ENCODE measurements around the gene DOCK7.
"Not testable (repeated sequence)": the region's sequence is repeated elsewhere in the genome, so short reads cannot be mapped to it uniquely, and the experiment has no call there.

DOCK7 gene

DNA sequence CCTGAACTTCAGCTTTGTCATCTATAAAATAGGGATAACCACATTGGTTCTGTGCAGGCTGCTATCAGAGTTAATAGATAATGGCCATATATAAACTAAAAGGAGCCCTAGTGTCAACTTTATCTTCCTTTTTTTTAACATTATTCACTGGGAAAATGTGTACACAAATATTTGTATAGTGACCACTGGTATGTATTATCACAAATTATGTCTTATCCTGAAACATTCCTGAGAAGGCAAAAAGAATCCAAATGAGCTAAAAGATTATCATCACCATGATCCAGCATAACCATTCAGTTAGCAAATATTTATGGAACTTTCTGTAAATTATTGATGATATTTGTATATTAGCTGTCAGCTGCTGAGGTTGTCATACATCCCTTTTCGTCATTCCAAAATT, 74.3 kb downstream of the DOCK7 start:
- no peak for DNase-seq

DNA sequence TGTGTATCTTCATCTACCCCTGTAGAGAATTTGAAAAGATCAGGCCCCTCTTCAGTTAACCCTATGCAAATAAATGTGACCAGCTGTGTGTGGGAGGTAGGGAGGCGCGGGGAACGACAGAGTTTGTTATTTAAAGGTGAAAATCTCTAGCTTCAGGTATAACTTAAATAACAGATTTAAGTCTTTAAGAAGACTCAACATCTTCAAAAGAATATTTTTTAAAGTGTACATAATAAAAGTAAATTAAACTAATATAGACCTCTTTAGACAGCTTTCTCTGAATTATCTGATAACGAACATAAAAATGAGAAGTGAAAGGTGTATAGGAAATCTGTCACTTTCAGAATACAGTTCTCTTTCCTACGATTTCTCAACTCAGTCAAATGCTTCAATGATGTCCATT, 74.9 kb downstream of the DOCK7 start:
- DNase-seq, result no peak

DNA sequence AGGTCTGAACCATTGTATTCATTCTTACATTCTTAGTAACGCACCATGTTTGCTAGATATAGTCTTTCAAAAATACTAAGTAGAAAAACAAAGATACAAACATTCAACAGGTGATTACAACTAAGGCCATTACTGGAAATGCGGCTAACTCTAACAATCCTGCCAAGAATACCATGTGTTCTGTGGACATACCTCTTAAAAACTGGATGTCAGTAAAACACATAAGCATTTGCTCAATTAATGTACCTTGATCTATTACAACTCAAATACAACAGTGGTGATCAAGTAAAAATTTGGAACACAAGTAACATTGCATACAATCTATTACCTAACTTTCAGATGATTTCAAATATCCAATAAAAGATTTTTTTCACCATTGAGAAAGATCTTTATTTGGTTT, 75.4 kb downstream of the DOCK7 start:
- no peak for DNase-seq

DNA sequence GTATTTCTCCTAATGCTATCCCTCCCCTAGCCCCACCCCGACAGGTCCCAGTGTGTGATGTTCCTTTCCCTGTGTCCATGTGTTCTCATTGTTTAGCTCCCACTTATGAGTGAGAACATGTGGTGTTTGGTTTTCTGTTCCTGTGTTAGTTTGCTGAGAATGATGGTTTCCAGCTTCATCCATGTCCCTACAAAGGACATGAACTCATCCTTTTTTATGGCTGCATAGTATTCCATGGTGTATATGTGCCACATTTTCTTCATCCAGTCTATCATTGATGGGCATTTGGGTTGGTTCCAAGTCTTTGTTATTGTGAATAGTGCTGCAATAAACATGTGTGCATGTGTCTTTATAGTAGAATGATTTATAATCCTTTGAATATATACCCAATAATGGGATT, 77.6 kb downstream of the DOCK7 start:
- not testable (repeated sequence) for DNase-seq

DNA sequence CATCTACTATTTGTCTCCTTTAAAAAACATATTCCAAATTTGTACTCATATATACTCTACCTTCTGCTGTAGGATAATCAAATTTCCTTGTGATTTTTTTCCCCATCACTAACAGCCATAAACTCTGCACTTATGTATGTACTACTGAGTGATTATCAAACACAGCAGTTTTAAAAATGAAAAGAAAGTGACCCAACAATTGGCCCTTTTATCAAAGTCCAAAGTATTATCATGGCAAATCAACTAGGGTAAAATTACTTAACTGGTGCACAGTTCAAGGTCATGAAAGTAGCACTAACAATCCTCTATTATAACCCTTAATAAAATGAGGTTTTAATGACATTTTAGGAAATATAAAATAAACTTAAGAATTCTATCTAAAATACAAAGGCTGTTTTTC, 79.3 kb downstream of the DOCK7 start:
- no peak for DNase-seq

DNA sequence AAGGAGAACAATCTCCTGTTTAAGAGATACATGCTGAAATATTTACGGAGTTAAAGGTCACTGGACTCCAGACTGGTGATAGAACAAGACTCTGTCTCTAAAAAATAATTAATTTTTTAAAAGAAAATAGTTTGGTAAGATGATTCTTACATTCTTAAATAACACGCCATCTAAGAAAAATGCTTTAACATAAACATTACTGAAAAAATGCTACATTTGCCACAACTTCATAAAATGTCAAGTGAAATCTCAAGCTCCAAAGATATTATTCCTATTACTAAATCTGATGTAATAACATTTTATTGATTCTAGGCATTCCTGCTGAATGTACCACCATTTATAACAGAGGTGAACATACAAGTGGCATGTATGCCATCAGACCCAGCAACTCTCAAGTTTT, 86.7 kb downstream of the DOCK7 start:
- DNase-seq, result no peak

DNA sequence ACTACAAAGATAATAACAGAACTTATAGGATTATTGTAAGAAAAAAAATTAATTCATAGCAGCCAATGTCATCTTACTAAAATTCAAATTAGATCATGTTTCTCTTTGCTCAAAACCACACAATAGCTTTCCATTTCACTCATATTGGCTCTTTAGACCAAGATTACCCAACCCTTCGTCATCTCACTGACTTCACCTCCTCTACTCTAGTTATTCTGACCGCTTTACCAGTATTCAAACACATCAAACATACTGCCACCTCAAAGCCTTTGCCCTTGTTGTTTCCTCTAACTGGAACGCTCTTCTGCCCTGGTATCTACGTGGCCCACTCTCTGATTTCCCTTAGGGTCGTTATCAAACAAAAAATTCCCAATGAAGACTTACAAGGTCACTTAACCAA, 89.1 kb downstream of the DOCK7 start:
- DNase-seq, result no peak

DNA sequence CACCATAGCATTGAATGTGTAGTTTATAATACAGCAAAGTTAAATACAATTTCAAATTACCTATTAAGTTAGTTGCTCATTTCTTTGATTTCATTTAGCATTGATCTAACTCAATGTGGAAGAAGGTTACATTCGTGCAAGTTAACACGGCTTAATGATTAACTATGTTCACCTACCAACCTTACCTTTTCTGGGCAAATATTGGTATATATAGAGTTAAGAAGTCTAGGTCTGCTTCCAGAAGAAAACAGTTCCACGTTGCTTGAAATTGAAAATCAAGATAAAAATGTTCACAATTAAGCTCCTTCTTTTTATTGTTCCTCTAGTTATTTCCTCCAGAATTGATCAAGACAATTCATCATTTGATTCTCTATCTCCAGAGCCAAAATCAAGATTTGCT, 90.9 kb downstream of the DOCK7 start, which contains the start of gene ANGPTL3:
TSS of gene ANGPTL3 (plus strand) at position 240 of the 400 bp plus-strand sequence. CDS start at position 287, 47 bp downstream.
- DNase-seq, result no peak

DNA sequence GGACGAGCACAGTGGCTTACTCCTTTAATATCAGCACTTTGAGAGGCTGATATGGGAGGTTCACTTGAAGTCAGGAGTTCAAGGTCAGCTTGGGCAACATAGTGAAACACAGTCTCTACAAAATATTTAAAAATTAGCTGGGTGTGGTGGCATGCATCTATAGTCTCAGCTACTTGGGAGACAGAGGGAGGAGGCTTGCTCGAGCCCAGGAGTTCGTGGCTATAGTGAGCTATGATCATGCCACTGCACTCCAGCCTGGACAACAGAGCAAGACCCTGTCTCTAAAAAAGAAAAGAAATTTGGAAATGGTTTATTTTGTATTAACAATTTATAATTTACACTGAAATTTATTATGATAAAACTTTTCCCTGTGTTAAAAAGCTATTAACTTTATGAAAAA, 92.5 kb downstream of the DOCK7 start:
- no peak for DNase-seq

DNA sequence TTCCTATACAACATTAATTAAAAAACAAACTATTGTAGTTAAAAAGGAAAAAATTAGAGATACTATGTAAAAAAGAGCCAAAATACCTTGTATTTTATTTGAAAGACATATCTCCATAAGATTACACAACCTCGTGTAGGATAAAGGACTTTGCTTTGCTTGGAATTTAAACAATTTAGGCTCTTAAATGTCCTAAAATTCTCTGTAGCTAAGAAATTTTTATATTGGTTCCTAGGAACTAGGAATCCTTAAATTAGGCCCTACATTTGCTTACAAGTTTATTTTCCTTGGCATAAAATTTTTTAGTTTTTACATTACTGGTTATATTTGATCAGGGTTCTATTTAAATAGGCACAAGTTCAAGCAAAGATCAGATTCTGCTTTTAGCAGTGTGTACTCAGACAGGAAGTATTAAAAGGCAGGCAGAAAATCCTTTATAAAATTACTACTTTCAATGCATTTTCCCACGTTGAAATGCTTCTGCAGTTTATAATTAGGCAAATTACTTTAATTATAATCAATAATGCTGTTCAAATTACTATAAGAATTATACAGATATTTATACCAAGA, 94.3 kb downstream of the DOCK7 start:
- no peak for DNase-seq

DNA sequence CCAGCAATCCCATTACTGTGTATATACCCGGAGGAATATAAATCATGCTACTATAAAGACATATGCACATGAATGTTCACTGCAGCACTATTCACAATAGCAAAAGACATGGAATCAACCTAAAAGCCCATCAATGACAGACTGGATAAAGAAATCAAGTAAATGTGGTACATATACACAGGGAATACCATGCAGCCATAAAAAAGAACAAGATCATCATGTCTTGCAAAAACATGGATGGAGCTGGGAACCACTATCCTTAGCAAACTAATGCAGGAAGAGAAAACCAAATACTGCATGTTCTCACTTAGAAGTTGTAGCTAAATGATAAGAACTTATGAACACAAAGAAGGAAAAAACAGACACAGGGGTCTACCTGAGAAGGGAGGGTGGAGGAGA, 97.2 kb downstream of the DOCK7 start:
- DNase-seq, result no peak

DNA sequence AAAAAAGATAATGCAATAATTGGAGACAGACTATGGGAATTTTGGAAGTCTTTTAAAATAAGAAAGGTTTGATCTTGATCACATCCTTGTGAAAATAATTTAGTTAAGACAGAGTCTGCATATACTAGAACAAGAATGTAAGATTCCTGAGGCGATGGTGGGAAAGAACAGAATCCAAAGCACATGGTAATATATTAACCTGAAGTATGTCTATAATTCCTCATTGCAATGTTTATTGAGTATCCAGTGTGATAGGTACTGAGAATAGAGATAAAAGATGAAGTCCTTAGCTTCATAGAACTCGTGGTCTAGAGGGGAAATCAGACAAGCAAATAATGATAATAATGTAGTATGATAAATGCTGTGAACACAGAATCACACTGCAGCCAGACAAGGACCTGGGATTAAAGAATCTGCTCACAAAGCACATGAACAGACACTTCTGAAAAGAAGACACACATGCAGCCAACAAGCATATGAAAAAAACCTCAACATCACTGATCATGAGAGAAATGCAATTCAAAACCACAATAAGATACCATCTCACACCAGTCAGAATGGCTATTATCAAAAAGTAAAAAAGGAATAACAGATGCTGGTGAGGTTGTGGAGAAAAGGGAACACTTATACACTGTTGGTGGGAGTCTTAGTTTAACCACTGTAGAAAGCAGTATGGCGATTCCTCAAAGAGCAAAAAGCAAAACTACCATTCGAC, 97.8 kb downstream of the DOCK7 start:
- DNase-seq, result no peak

DNA sequence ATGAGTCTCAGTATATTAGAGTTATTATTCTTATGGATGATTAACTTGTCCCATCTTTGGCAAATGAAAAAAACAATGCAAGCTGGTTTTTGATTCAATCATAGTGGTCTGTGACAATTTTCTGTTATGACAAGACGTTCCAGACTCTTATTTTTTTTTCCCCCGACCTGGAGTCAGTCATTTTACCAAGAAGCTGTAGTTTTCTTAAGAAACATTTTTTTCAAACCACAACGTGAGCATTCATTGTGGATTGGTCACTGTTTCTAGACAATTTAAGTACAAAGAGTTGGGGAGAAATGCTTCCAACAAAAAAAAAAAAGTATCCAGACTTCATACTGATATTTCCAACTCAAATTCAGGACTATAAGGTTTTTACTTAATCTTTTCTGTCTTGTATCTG, 98.9 kb downstream of the DOCK7 start:
- no peak for DNase-seq

DNA sequence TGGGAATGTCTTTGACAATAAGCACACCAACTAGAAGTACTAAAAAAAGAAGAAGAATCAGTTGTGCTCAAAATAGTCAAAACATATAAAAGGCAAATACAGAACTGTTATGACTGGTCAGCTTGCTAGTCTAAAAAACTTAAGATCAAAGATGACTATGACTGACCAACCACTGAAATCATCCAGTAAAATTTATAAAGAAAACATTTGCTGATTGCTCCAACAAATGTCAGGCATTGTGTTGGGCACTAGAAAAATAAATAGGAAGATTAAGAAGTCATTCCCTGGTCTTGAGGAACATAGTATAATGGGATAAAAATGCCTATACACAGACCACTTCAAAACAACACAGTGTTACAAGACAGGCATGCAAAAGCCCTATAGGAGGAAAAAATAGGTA, 100.2 kb downstream of the DOCK7 start:
- no peak for DNase-seq

DNA sequence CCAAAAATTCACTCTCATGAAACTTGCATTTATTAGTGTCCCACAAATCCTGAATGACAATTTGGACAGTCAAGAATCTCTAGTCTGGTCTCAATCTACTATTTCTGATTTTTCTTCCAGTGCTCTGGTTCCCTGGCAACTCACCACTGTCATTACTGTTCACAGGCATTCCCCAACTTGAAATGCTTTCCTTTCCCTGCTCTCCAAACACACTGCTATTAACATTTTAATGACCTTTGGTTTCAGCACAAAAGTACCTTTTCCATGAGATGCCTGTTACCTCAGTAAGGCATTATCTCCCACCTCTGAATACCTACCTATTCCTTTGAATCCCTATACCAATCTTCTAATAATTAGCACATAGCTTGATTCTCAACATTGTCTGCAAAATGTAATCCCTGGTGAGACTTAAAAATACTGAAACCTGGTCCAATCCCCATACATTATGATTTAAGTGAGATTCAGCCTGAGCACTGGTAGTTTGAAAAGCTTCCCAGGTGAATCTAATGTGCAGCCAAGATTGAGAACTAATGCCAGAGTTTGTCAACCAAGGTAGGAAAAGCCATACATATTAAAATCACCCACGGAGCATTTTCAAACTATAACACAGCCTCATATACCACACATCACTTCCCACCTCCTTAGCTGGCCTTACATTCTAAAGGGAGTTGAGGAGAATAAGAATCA, 102.6 kb downstream of the DOCK7 start:
- no peak for DNase-seq

DNA sequence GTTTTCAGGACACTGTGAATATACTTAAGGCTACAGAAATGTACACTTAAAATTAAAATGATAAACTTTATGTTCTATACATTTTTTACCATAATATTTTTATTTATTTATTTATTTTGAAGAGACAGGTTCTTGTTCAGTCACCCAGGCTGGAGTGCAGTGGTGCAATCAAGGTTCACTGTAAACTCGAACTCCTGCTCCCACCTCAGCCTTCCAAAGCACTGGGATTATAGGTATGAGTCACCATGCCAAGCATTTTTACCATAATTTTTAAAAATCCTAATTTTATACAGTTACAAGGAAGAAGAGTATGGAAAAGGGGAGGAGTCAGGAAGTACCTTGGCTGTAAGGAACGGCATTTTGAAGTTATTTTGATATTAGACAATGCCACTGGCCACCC, 114.5 kb downstream of the DOCK7 start:
- no peak for DNase-seq

DNA sequence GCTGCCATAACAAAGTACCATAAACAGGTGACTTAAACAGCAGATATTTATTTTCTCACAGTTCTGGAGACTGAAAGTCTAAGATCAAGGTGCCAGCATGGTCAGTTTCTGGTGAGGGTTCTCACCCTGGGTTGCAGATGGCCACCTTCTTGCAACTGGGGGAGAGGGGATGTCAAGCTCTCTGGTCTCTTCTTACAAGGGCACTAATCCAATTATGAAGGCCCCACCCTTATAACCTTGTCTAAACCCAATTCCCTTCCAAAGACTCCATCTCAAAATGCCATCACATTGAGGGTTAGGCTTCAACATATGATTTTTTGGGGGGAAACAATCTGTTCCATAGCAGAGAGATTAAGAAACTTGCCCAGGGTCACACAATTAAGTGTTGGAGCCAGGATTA, 115.7 kb downstream of the DOCK7 start:
- no peak for DNase-seq

DNA sequence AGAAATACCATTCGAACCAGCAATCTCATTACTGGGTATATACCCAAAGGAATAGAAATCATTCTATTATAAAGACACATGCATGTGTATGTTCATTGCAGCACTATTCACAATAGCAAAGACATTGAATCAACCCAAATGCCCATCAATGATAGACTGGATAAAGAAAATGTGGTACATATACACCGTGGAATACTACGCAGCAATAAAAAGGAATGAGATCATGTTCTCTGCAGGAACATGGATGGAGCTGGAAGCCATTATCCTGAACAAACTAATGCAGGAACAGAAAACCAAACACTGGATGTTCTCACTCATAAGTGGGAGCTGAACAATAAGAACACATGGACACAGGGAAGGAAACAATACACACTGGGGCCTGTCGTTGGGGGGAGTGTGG, 116.7 kb downstream of the DOCK7 start:
- DNase-seq, result not testable (repeated sequence)

DNA sequence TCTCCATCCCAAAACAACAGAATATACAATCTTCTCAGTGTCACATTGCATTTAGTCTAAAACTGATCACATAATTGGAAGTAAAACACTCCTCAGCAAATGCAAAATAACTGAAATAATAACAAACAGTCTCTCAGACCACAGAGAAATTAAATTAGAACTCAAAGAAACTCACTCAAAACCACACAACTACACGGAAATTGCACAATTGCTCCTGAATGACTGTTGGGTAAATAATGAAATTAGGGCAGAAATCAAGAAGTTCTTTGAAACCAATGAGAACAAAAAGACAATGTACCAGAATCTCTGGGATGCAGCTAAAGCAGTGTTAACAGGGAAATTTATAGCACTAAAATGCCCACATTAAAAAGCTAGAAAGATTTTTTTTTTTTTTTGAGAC, 120.3 kb downstream of the DOCK7 start:
- DNase-seq, result not testable (repeated sequence)

DNA sequence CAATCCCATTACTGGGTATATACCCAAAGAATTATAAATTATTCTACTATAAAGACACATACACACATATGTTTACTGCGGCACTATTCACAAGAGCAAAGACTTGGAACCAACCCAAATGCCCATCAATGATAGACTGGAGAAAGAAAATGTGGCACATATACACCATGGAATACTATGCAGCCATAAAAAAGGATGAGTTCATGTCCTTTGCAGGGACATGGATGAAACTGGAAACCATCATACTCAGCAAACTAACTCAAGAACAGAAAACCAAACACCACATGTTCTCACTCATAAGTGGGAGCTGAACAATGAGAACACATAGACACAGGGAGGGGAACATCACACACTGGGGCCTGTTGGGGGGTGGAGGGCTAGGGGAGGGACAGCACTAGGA, 121.0 kb downstream of the DOCK7 start:
- DNase-seq, result not testable (repeated sequence)

DNA sequence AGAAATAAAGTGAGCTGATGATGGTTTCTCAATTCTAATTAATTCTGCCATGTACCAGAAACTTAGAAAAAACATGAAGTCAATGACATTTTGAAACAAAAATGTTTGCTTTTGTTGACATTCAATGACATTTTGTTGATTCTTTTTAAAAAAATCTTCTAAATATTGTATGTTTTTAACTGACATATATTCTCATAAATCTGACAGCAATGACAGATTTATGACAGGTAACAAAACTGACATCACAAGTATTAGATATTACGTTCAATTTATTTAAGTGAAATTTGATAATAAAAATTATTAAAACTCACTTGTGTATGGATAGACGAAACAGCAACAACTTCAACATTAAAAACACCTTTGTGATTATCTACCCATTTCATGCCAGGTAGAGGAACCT, 126.9 kb downstream of the DOCK7 start:
- no peak for DNase-seq

DNA sequence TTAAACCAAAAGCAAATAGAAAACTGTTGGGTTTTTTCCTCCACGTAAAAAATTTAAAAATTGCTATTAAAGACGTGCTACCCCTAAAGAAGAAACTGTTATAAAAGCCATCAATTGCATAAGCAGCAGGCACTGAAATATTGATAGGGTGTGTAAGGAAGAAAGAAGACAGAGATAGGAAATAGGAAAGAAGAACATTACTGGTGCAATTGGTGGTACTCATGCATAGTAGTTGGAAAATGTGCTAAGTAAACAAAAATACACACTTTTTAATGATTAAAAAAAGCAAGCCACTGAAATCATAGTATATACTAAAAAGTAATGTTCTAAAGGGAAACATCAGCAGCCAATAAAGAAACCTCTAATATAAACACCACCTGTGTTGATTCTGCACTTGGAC, 143.6 kb downstream of the DOCK7 start:
- no peak for DNase-seq

DNA sequence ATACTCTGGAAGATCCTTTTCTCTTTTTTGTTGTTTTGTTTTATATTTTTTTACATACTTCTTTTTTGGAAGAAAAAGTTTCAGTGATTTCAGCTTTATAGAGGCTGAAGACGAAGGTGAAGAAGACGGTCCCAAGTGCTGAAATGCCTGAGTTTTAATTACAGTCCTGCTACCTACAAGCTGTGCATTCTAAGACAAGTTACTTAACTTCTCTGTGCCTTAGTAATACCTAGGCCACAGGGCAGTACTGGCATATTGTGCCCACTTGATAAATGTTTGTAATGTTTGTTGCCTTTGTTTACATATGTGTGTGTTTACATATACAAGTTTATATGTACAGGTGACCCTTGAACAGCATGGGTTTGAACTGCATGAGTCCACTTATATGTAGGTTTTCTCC, 147.1 kb downstream of the DOCK7 start:
- no peak for DNase-seq

All from amygdala (tissue), 56 donors.